ENCODE results near the gene PPP4R2. TPM values are rescaled to one million over a fixed set of nuclear protein-coding genes. Genes with fewer than 3 reads are reported as not detected.

The PPP4R2 gene
- total and polyA plus RNA-seq, 10 of the 15 experiments (the other 5 are each of a cell fraction or from before 2014, with no cell fraction given) = 16.7 to 83.4 (median 38.9) TPM

DNA sequence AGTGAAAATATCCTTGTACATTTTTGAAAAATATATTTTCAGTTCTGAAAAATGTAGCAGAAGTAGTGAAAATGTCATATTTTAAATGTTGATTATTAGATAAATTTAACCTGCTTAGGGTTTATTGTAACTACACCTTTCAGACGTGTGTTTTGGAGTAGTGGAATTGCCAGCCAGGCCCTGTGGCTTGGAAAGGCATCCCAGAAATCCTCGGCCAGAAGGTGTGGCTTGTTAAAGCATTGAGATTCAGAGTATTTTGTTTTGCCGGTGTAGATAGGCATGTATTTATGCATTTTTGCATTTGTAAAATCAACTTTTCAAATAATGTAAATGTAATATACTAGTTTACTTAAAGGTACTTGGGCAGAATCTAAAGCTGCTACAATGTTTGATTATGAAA lies 71.8 kb downstream of the PPP4R2 start (continued):
- no peak for TF ChIP-seq PKNOX1 (IDR thresholded peaks at IDR 0.05)

GRCh38 chr3:73069187-73069586 lies 72.6 kb downstream of the PPP4R2 start:
- no peak overlapping the region for H3K27ac ChIP-seq (ENCODE audit: control insufficient read depth, insufficient read depth)
- H2AFZ ChIP-seq (ENCODE audit: control insufficient read depth, low read depth, low read length) = no peak overlapping the region
- H3K79me2 ChIP-seq (ENCODE audit: control insufficient read depth, insufficient read depth, low read length) = no peaks in the 10 kb centered on the region
- H4K20me1 ChIP-seq (ENCODE audit: control insufficient read depth, insufficient read depth) = no peaks in the 10 kb centered on the region
- FAIRE-seq (no peak), DNase-seq (ENCODE audit: low read depth, low spot score) (no peak), ATAC-seq (no peak)
- 93% methylated on average over 3 of the region's 5 CpGs for WGBS (ENCODE audit: insufficient coverage, insufficient replicate concordance, low lambda C conversion rate, missing lambda C conversion rate)
- BruUV-seq (replicated peaks) = no TSS peak
- no peak overlapping the region for H3K4me3 ChIP-seq
- H3K9ac ChIP-seq (ENCODE audit: control insufficient read depth, insufficient read depth, low read length) = no peak overlapping the region
- TF ChIP-seq, protein P1, sequence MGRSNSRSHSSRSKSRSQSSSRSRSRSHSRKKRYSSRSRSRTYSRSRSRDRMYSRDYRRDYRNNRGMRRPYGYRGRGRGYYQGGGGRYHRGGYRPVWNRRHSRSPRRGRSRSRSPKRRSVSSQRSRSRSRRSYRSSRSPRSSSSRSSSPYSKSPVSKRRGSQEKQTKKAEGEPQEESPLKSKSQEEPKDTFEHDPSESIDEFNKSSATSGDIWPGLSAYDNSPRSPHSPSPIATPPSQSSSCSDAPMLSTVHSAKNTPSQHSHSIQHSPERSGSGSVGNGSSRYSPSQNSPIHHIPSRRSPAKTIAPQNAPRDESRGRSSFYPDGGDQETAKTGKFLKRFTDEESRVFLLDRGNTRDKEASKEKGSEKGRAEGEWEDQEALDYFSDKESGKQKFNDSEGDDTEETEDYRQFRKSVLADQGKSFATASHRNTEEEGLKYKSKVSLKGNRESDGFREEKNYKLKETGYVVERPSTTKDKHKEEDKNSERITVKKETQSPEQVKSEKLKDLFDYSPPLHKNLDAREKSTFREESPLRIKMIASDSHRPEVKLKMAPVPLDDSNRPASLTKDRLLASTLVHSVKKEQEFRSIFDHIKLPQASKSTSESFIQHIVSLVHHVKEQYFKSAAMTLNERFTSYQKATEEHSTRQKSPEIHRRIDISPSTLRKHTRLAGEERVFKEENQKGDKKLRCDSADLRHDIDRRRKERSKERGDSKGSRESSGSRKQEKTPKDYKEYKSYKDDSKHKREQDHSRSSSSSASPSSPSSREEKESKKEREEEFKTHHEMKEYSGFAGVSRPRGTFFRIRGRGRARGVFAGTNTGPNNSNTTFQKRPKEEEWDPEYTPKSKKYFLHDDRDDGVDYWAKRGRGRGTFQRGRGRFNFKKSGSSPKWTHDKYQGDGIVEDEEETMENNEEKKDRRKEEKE (IDR thresholded peaks at IDR 0.05) = no peak
- TF ChIP-seq RAD51 (IDR thresholded peaks at IDR 0.05) (no peak), LARP7 (IDR thresholded peaks at IDR 0.05) (no peak), SRF (IDR thresholded peaks at IDR 0.05; ENCODE audit: low read depth in 2 of 2, low read length in 2 of 2) (no peak), TARDBP (IDR thresholded peaks at IDR 0.05; ENCODE audit: borderline replicate concordance) (no peak)
- no peaks in the 10 kb centered on the region for H3K4me1 ChIP-seq (ENCODE audit: control insufficient read depth, insufficient read depth, low read length)
- H3K4me2 ChIP-seq (ENCODE audit: control insufficient read depth, insufficient read depth) = no peak overlapping the region
- H3K9me3 ChIP-seq (replicated peaks; ENCODE audit: control insufficient read depth, insufficient read depth, low read length) = no peaks in the 10 kb centered on the region
- H3K36me3 ChIP-seq (ENCODE audit: control insufficient read depth in 2 of 2, insufficient read depth in 2 of 2, low read length in 1 of 2) = no peaks in the 10 kb centered on the region; a peak in 1 of 4 replicates
- in situ Hi-C loops (cut with MboI) (no loop called here), intact Hi-C loops (cut with micrococcal nuclease; ENCODE audit: unreplicated experiment) (no loop called here)
- ChIA-PET POLR2A (no interaction called here), SMC1A (ENCODE audit: uncharacterized antibody, unreplicated experiment) (no interaction called here), RAD21 (ENCODE audit: unreplicated experiment) (no interaction called here), CTCF (interaction anchor here (1.2 kb wide), 1 partner anchor 384 kb away, joined by 3 read pairs; no protein-coding TSS in a partner anchor)
- no peaks in the 10 kb centered on the region for H3K27me3 ChIP-seq (replicated peaks in 1 of 2; ENCODE audit: control insufficient read depth in 2 of 2, insufficient read depth in 2 of 2, low read length in 1 of 2)
